ENCODE data around the gene CALM3. TPM values are rescaled to one million over a fixed set of nuclear protein-coding genes. Genes with fewer than 3 reads are reported as not detected.

Gene CALM3
- polyA plus RNA-seq, 1 of the 3 experiments (the other 2 are of a cell fraction), result 495 TPM

DNA sequence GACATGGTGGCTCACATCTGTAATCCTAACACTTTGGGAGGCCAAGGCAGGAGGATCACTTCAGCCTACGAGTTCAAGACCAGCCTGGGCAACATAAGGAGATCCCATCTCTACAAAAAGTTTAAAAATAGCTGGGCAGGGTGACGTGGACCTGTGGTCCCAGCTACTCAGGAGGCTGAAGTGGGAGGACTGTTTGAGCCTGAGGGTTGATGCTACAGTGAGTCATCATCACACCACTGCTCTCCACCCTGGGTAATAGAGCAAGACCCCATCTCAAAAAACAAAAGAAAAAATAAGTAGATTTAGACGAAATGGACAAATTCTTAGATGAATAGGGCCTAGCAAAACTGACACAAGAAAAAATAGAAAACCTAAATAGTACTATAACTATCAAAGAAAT is 45.3 kb downstream of the CALM3 start:
- H3K79me2 ChIP-seq (ENCODE audit: insufficient read depth), result no peaks in the 10 kb centered on the region
- H3K4me3 ChIP-seq (ENCODE audit: low read depth in 2 of 2, low read length in 1 of 2), result no peak overlapping the region
- no peak overlapping the region for H3K4me2 ChIP-seq
- no peaks in the 10 kb centered on the region for H3K9me2 ChIP-seq
- H2AFZ ChIP-seq (ENCODE audit: low read depth), result no peak overlapping the region
- no peak overlapping the region for H3K9ac ChIP-seq
- WGBS (ENCODE audit: low lambda C conversion rate), result 79% methylated on average over 3 of the region's 3 CpGs
- H3K27ac ChIP-seq (ENCODE audit: low read depth in 2 of 2, low read length in 1 of 2), result no peak overlapping the region
- H3K27me3 ChIP-seq (ENCODE audit: insufficient read depth), result no peaks in the 10 kb centered on the region
- H3K4me1 ChIP-seq (ENCODE audit: control insufficient read depth in 1 of 2, insufficient read depth in 2 of 2, low read depth in 1 of 2, low read length in 1 of 2), result no peaks in the 10 kb centered on the region
- no peaks in the 10 kb centered on the region for H4K20me1 ChIP-seq (ENCODE audit: insufficient read depth)
- no peaks in the 10 kb centered on the region for H3F3A ChIP-seq (replicated peaks; ENCODE audit: insufficient read depth)
- peaks cover 5% of the 10 kb centered on the region in 2 experiments for H3K36me3 ChIP-seq (replicated peaks in 1 of 2; ENCODE audit: control insufficient read depth in 1 of 2, insufficient read depth in 2 of 2, low read length in 1 of 2)
- POLR2A ChIA-PET, result no interaction called here
- CTCF ChIA-PET, result interaction anchor here (0.6 to 3.1 kb wide), 4 partner anchors 13 to 59 kb away, joined by 3 to 17 read pairs (median 4); partner anchors contain the start of gene DACT3
- H3K9me3 ChIP-seq, result no peaks in the 10 kb centered on the region
- DNase-seq, result no peak
- TF ChIP-seq, protein P1, sequence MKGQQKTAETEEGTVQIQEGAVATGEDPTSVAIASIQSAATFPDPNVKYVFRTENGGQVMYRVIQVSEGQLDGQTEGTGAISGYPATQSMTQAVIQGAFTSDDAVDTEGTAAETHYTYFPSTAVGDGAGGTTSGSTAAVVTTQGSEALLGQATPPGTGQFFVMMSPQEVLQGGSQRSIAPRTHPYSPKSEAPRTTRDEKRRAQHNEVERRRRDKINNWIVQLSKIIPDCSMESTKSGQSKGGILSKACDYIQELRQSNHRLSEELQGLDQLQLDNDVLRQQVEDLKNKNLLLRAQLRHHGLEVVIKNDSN (IDR thresholded peaks at IDR 0.05; ENCODE audit: borderline replicate concordance, low read depth), result no peak
- TF ChIP-seq RCOR1 (IDR thresholded peaks at IDR 0.05; ENCODE audit: low read length) (no peak), JUND (IDR thresholded peaks at IDR 0.05) (no peak), YY1 (IDR thresholded peaks at IDR 0.05; ENCODE audit: low read depth) (no peak), RXRA (IDR thresholded peaks at IDR 0.05; ENCODE audit: borderline replicate concordance, low read depth) (no peak)
- TF ChIP-seq, protein P2, sequence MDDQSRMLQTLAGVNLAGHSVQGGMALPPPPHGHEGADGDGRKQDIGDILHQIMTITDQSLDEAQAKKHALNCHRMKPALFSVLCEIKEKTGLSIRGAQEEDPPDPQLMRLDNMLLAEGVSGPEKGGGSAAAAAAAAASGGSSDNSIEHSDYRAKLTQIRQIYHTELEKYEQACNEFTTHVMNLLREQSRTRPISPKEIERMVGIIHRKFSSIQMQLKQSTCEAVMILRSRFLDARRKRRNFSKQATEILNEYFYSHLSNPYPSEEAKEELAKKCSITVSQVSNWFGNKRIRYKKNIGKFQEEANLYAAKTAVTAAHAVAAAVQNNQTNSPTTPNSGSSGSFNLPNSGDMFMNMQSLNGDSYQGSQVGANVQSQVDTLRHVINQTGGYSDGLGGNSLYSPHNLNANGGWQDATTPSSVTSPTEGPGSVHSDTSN (IDR thresholded peaks at IDR 0.05), result no peak
- TF ChIP-seq, protein P3, sequence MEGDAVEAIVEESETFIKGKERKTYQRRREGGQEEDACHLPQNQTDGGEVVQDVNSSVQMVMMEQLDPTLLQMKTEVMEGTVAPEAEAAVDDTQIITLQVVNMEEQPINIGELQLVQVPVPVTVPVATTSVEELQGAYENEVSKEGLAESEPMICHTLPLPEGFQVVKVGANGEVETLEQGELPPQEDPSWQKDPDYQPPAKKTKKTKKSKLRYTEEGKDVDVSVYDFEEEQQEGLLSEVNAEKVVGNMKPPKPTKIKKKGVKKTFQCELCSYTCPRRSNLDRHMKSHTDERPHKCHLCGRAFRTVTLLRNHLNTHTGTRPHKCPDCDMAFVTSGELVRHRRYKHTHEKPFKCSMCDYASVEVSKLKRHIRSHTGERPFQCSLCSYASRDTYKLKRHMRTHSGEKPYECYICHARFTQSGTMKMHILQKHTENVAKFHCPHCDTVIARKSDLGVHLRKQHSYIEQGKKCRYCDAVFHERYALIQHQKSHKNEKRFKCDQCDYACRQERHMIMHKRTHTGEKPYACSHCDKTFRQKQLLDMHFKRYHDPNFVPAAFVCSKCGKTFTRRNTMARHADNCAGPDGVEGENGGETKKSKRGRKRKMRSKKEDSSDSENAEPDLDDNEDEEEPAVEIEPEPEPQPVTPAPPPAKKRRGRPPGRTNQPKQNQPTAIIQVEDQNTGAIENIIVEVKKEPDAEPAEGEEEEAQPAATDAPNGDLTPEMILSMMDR (IDR thresholded peaks at IDR 0.05), result no peak

DNA sequence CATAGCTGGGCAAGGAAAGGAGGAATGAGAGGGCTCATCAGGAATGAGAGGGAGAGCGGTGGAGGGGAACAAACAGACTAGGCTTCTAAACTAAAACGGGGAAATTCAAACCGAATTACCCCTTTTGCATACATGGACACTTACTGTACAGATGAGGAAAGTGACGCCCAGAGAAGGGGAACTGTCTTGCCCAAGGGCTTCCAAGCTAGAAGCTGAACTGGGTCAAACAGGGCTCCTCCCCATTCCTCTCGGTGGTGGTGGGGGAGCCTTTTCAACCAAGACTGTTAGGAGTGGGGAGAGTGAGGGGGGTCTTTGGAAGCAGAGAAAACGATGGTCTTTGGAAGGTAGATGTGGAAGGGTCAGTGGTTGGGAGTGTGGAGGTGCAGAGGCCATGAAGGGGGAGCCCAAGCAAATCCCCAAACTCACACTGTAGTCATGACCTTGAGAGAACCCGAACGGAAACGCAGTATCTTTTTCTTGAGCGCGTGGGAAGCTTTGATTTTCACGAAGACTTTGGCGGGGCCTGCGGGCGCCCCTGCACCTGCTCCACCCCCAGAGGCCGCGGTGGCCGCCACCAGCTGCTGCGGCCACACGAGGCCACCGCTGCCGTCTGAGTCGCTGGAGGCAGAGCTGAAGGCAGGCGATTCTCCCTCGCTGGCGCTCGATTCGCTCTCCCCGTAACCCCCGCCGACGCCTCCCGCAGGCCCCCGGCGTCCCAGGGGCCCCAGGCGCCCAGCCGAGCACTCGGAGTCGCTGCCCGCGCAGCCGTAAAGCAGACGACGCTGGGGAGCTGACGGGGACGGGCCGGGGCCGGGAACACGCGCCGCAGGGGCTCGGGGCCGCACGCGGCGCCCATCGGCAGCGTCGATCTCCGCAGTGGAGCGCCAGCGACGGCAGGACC is 47.2 kb downstream of the CALM3 start:
- no peak for DNase-seq
- Histone ChIP-seq H3K4me3 (ENCODE audit: low read depth in 2 of 2, low read length in 1 of 2) (no peak overlapping the region), H2AFZ (ENCODE audit: low read depth) (no peak overlapping the region), H3K4me1 (ENCODE audit: control insufficient read depth in 1 of 2, insufficient read depth in 2 of 2, low read depth in 1 of 2, low read length in 1 of 2) (no peaks in the 10 kb centered on the region), H3F3A (replicated peaks; ENCODE audit: insufficient read depth) (no peaks in the 10 kb centered on the region), H3K27ac (ENCODE audit: low read depth in 2 of 2, low read length in 1 of 2) (no peak overlapping the region), H3K9me2 (no peaks in the 10 kb centered on the region), H4K20me1 (ENCODE audit: insufficient read depth) (no peaks in the 10 kb centered on the region), H3K27me3 (ENCODE audit: insufficient read depth) (no peaks in the 10 kb centered on the region), H3K36me3 (replicated peaks in 1 of 2; ENCODE audit: control insufficient read depth in 1 of 2, insufficient read depth in 2 of 2, low read length in 1 of 2) (peaks cover 5 to 8% of the 10 kb centered on the region in 2 experiments), H3K9me3 (no peaks in the 10 kb centered on the region), H3K4me2 (no peak overlapping the region), H3K9ac (no peak overlapping the region), H3K79me2 (ENCODE audit: insufficient read depth) (no peaks in the 10 kb centered on the region)
- ChIA-PET CTCF (interaction anchor here (2.1 kb wide), 1 partner anchor 35 kb away, joined by 5 read pairs; no protein-coding TSS in a partner anchor), POLR2A (no interaction called here)
- no peak for TF ChIP-seq RCOR1 (IDR thresholded peaks at IDR 0.05; ENCODE audit: low read length)
- TF ChIP-seq YY1 (IDR thresholded peaks at IDR 0.05; ENCODE audit: low read depth), result no peak
- TF ChIP-seq, protein P4, sequence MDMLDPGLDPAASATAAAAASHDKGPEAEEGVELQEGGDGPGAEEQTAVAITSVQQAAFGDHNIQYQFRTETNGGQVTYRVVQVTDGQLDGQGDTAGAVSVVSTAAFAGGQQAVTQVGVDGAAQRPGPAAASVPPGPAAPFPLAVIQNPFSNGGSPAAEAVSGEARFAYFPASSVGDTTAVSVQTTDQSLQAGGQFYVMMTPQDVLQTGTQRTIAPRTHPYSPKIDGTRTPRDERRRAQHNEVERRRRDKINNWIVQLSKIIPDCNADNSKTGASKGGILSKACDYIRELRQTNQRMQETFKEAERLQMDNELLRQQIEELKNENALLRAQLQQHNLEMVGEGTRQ (IDR thresholded peaks at IDR 0.05; ENCODE audit: borderline replicate concordance, low read depth, low read length), result no peak
- TF ChIP-seq, protein P5, sequence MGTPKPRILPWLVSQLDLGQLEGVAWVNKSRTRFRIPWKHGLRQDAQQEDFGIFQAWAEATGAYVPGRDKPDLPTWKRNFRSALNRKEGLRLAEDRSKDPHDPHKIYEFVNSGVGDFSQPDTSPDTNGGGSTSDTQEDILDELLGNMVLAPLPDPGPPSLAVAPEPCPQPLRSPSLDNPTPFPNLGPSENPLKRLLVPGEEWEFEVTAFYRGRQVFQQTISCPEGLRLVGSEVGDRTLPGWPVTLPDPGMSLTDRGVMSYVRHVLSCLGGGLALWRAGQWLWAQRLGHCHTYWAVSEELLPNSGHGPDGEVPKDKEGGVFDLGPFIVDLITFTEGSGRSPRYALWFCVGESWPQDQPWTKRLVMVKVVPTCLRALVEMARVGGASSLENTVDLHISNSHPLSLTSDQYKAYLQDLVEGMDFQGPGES (IDR thresholded peaks at IDR 0.05; ENCODE audit: low read depth, low read length), result no peak
- TF ChIP-seq ELF1 (IDR thresholded peaks at IDR 0.05), result no peak
- TF ChIP-seq, protein P6, sequence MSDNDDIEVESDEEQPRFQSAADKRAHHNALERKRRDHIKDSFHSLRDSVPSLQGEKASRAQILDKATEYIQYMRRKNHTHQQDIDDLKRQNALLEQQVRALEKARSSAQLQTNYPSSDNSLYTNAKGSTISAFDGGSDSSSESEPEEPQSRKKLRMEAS (IDR thresholded peaks at IDR 0.05; ENCODE audit: low read depth), result no peak
- no peak for TF ChIP-seq TEAD4 (IDR thresholded peaks at IDR 0.05; ENCODE audit: borderline replicate concordance, insufficient read depth)
- TF ChIP-seq NFIC (IDR thresholded peaks at IDR 0.05; ENCODE audit: borderline replicate concordance), result no peak
- TF ChIP-seq FOSL2 (IDR thresholded peaks at IDR 0.05; ENCODE audit: borderline replicate concordance, low read depth), result no peak
- TF ChIP-seq RFX5 (IDR thresholded peaks at IDR 0.05; ENCODE audit: low read length), result no peak
- TF ChIP-seq CHD2 (IDR thresholded peaks at IDR 0.05; ENCODE audit: low read length, partially characterized antibody), result no peak
- no peak for TF ChIP-seq GABPA (IDR thresholded peaks at IDR 0.05; ENCODE audit: low read depth)
- no peak for TF ChIP-seq EZH2phosphoT487 (IDR thresholded peaks at IDR 0.05; ENCODE audit: borderline replicate concordance, low read depth)
- no peak for TF ChIP-seq FOXM1 (IDR thresholded peaks at IDR 0.05; ENCODE audit: low read depth)
- no peak for TF ChIP-seq SMC3 (IDR thresholded peaks at IDR 0.05; ENCODE audit: low read depth, low read length)
- no peak for TF ChIP-seq NRF1 (IDR thresholded peaks at IDR 0.05; ENCODE audit: low read depth, low read length)
- no peak for TF ChIP-seq JUND (IDR thresholded peaks at IDR 0.05)
- 93% methylated on average over 49 of the region's 63 CpGs for WGBS (ENCODE audit: low lambda C conversion rate)
